Prostate gland (tissue), 2 donors: ENCODE data around the gene SMTN. TPM values are rescaled to one million over a fixed set of nuclear protein-coding genes. Genes with fewer than 3 reads are reported as not detected.

Source experiments
- DNase-seq: peaks from one replicate; pipeline ENCODE4 v3.0.0-alpha.2; 2019; ENCODE audit warnings: low spot score
- H3K27ac ChIP-seq, 2 donors: fragments of 200-600 bp; sonication (generic); 2 replicates each; pipeline ENCODE4 v1.5.1; 2017 to 2019
- H3K27me3 ChIP-seq: fragments of 200-600 bp; sonication (generic); replicated peaks from 2 replicates; pipeline ENCODE4 v1.5.1; 2019; ENCODE audit not compliant: insufficient read depth
- H3K36me3 ChIP-seq, 2 donors: fragments of 200-600 bp; sonication (generic); 1 replicate in 1 of 2; 2 replicates in 1 of 2; pipeline versions ENCODE4 v1.5.1 to v1.8.1; 2017 to 2019
- H3K4me1 ChIP-seq: fragments of 200-600 bp; sonication (generic); replicated peaks from 2 replicates; pipeline ENCODE4 v1.5.1; 2019
- H3K4me3 ChIP-seq, 2 donors: fragments of 200-600 bp; sonication (generic); 2 replicates each; pipeline ENCODE4 v1.5.1; 2017 to 2019
- H3K9me3 ChIP-seq: fragments of 200-600 bp; sonication (generic); 2 replicates; pipeline ENCODE4 v1.5.1; 2017
- CTCF ChIP-seq, 4 experiments: fragments of 200-600 bp in 2 of 4; fragments of 450-650 bp in 2 of 4; sonication (generic) in 2 of 4; IDR thresholded peaks; 1 replicate in 3 of 4; 2 replicates in 1 of 4; pipeline ENCODE4 v1.5.1; 2016 to 2019; ENCODE audit warnings: antibody characterized with exemption in 4 of 4, mild to moderate bottlenecking in 2 of 4, moderate library complexity in 2 of 4
- POLR2A ChIP-seq: fragments of 450-650 bp; IDR thresholded peaks from one replicate; pipeline ENCODE4 v1.6.1; 2016; ENCODE audit warnings: antibody characterized with exemption, mild to moderate bottlenecking
- POLR2AphosphoS5 ChIP-seq: sonication (generic); formaldehyde crosslinking; IDR thresholded peaks from one replicate; pipeline ENCODE4 v1.6.1; 2017; ENCODE audit warnings: antibody characterized with exemption
- WGBS: methylation state at CpG from one replicate; pipeline ENCODE4 v1.1.5; 2018; 5-methylcytosine and 5-hydroxymethylcytosine counted together
- intact Hi-C: fragments of 100-400 bp; cut with DNase I; formaldehyde crosslinking; loops from one replicate; pipeline ENCODE4 v1.14.2; 2022
- total RNA-seq, 2 donors: library from RNA; depleted of rRNA; stranded (reverse); fragments of >200 nt; gene quantifications; one replicate each; pipeline ENCODE4 v1.1.0, GENCODE V29; 2016

SMTN gene
- total RNA-seq, 2 donors from 2014 or later = 200 to 209 TPM

- peaks cover 0 to 25% of the 10 kb centered on the region in 2 donors for H3K36me3 ChIP-seq
- H3K9me3 ChIP-seq = no peaks in the 10 kb centered on the region
- intact Hi-C loops = loop anchor here (2.0 kb wide), 1 partner anchor 13 kb away; no protein-coding TSS in a partner anchor
- TF ChIP-seq CTCF (IDR thresholded peaks at IDR 0.05) (no peak), POLR2AphosphoS5 (peak; percentile 40)
- no peaks in the 10 kb centered on the region for H3K4me1 ChIP-seq
- 66% methylated on average over 12 of the region's 29 CpGs for WGBS
- DNase-seq = no peak
- no peaks in the 10 kb centered on the region for H3K27me3 ChIP-seq
- peak overlapping the region; percentile 53 to 64 for H3K27ac ChIP-seq
- peak overlapping the region in 1 of 2 donors; percentile 14 for H3K4me3 ChIP-seq
Observed at GRCh38 chr22:31091106-31091975, 10.2 kb downstream of the SMTN start.

- 78% methylated on average over 9 of the region's 9 CpGs for WGBS
- Histone ChIP-seq H3K4me3 (peak overlapping the region in 1 of 2 donors; percentile 14), H3K27ac (peak overlapping the region; percentile 53 to 64), H3K36me3 (peaks cover 0 to 31% of the 10 kb centered on the region in 2 donors), H3K4me1 (no peaks in the 10 kb centered on the region), H3K9me3 (no peaks in the 10 kb centered on the region), H3K27me3 (no peaks in the 10 kb centered on the region)
- no peak for DNase-seq
- TF ChIP-seq POLR2AphosphoS5 (no peak), POLR2A (no peak), CTCF (IDR thresholded peaks at IDR 0.05) (no peak)
- intact Hi-C loops = no loop called here
Observed at GRCh38 chr22:31092161-31092560, 11.0 kb downstream of the SMTN start.

GRCh38 chr22:31093086-31093850, 12.2 kb downstream of the SMTN start:
- DNase-seq = no peak
- H3K36me3 ChIP-seq = peaks cover 0 to 33% of the 10 kb centered on the region in 2 donors
- H3K4me3 ChIP-seq = peak overlapping the region; percentile 10 to 15
- no peaks in the 10 kb centered on the region for H3K27me3 ChIP-seq
- no peak for TF ChIP-seq CTCF (IDR thresholded peaks at IDR 0.05)
- TF ChIP-seq POLR2AphosphoS5 = peak; percentile 4
- 85% methylated on average over 31 of the region's 33 CpGs for WGBS
- peak overlapping the region; percentile 52 to 53 for H3K27ac ChIP-seq
- H3K4me1 ChIP-seq = no peaks in the 10 kb centered on the region
- intact Hi-C loops = no loop called here
- H3K9me3 ChIP-seq = no peaks in the 10 kb centered on the region

GRCh38 chr22:31094021-31094551, 13.0 kb downstream of the SMTN start:
- no peak for TF ChIP-seq CTCF (IDR thresholded peaks at IDR 0.05)
- TF ChIP-seq POLR2AphosphoS5 = peak; percentile 14
- Histone ChIP-seq H3K4me3 (no peak overlapping the region), H3K27me3 (no peaks in the 10 kb centered on the region), H3K4me1 (no peaks in the 10 kb centered on the region), H3K36me3 (peaks cover 0 to 33% of the 10 kb centered on the region in 2 donors), H3K9me3 (no peaks in the 10 kb centered on the region), H3K27ac (peak overlapping the region; percentile 52 to 53)
- intact Hi-C loops = no loop called here
- WGBS = 34% methylated on average over 5 of the region's 5 CpGs
- no peak for DNase-seq
